Left forelimb (tissue), 1 donor: ENCODE measurements around the gene GNPTAB.

Experiments
- DNase-seq: peaks from one replicate; pipeline ENCODE4 v3.0.0-alpha.2; 2018; ENCODE audit warnings: low spot score

Gene GNPTAB

GRCh38 chr12:101772012-101772775, 58.6 kb downstream of the GNPTAB start:
- no peak for DNase-seq

DNA sequence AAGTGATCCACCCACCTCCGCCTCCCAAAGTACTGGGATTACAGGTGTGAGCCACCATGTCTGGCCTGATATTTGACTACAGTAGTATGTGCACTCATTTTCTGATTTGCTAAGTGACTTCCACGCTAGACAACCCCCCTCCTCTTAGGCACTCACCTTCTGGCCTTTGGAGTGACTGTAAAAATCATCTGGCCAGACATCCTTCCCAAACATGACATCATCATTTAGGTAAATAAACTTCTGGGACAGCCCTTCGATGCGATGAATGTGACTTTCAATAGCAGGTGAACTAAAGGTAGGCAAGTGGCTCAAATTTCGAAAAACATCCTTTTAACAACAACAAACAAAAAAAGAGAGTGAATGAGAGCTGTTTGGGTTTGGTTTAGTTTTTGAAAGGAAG, 60.9 kb downstream of the GNPTAB start:
- no peak for DNase-seq

- no peak for DNase-seq
Observed at GRCh38 chr12:101768781-101769180, 62.0 kb downstream of the GNPTAB start.

GRCh38 chr12:101767537-101767936, 63.2 kb downstream of the GNPTAB start:
- no peak for DNase-seq

DNA sequence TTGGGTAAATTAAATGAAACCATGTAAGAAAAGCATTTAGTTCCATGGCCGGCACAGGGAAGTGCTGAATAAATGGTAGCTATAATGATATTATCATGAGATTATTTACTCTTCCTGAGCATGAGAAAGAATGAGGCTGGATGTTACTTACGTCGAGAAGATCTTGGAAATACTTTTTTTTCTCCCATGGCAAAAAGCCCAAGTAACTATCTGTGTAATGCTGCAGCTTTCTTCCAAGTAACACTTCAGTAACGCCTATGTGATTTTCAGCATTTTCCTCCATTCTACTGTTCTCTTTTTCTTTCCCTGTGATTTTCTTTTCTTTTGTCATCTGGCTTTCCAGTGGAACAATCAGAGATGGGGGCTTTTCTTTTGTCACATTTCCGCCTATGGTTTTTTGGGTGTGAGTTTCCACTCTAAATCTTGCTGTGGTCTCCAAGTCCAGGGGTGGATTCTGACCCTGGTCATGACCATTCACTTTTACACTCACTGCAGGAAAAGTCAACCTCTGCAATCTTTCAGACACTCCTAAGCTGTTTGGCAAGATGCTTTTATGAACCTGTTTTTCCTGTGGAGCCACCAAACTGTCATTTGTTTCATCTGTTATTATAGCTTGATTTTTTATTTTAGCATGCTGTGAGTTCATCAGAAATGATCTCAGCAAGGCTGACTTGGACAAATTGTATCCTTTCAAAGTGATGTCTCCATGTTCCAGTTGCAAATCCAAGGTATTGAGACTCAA, 66.5 kb downstream of the GNPTAB start:
- no peak for DNase-seq

GRCh38 chr12:101763246-101763931, 67.4 kb downstream of the GNPTAB start:
- no peak for DNase-seq

DNA sequence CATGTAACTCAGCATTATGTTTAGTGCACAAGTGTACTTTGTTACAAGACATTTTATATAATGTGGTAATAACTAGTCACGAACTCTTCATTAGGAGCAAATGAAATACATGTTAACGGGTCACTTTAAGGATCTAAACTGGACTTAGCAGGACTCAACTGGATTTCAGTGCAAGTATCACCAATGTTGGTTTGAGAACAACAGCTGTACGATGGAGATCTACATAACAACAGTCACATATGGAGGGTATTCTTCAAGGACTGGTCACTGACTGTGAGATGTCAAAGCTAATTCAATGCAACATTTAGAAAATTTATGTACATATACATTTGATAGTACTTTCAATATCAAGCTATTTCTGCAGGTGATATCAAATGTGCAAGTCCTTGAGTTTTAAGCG, 69.0 kb downstream of the GNPTAB start:
- DNase-seq = no peak

DNA sequence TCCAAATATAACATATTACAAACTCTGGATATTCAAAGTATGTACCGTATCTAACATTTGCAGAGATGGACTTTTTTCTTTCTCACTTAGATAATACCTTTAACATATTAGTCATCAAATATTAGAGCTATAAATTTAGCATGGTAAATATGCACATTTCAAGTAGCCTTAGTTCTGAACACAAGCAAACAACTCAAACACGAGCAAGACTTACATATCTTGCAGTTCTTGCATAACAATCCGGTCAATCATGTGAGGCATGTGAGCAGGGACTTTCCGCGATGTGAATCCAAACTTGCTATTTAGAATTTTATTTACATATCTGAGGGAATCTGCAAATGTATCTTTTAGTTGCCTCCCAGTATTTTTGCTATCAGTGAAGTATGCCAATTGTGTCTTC, 69.4 kb downstream of the GNPTAB start:
- no peak for DNase-seq

GRCh38 chr12:101759396-101760047, 71.2 kb downstream of the GNPTAB start:
- no peak for DNase-seq

DNA sequence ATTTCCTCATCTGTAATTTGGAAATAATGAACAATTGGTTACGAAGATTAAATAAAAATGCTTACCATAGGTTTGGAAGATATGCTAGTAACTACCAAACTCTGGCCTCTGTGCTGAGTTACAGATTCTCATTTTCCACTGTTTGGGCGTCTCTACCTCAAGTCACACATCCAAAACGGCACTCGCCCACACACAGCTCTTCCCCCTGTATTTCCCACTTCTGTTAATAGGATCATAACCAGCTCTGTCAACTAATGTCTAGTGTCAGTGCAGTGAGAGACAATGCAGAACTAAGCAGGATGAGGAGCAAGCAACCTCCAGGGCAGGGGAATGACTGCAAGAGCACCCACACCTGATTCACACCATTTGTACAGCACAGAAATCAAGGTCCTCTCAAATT, 80.6 kb downstream of the GNPTAB start:
- no peak for DNase-seq

- DNase-seq = no peak
Observed at GRCh38 chr12:101749657-101750056, 81.1 kb downstream of the GNPTAB start.

- no peak for DNase-seq
Observed at GRCh38 chr12:101748907-101749306, 81.9 kb downstream of the GNPTAB start.

- DNase-seq = no peak
Observed at GRCh38 chr12:101747697-101748096, 83.1 kb downstream of the GNPTAB start.

DNA sequence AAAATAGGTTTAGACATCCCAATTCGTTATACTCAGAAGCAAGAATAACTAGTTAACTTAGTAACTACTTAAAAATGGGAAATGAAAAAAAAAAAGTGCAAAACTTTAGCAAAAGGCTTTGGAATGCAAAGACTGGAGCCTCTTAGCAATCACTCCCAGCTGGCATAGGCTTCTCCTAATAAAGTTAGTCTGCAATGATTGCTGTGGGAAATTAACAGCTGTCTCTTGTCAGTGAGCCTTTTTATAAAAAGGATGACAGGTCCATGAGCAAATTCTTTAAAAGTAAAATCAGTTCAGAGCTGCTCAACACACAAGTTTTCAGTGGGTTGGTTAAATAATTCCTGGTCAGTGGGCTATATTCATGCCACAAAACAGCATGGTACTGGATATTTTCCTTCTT, 84.1 kb downstream of the GNPTAB start:
- no peak for DNase-seq

- DNase-seq = no peak
Observed at GRCh38 chr12:101746196-101746595, 84.6 kb downstream of the GNPTAB start.

DNA sequence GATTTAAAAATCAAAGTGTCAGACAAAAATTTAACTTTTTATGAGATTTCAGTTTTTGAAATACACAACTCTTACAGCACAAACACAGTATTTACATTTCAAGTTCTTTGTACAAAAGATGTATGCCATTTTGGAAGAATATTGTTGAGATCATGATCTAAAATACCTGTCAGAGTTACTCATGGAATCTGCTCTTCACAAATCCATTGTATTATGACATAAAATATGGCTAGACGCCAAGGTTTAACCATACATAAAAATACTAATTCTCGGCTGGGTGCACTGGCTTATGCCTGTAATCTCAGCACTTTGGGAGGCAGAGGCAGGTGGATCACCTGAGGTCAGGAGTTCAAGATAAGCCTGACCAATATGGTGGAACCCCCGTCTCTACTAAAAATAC, 85.3 kb downstream of the GNPTAB start:
- DNase-seq = no peak

- no peak for DNase-seq
Observed at GRCh38 chr12:101743724-101744472, 86.9 kb downstream of the GNPTAB start.

DNA sequence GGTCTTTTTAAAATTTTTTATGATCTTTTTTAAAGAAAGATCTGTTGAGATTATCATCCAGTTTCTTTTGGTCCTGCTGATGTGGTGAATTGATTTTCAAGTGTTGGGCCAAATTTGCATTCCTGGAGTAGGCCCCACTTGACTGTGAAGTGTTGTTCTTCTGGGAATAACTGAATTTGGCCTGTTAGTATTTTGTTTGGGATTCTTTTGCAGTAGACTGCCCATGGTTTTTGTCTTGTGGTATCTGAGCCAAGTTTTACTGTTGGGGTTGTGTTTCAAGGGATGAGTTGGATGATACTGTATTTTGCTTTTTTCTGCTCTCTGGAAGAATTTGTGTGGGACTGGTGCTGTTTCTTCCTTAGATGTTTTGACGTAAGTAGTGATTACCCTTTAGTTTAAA, 87.5 kb downstream of the GNPTAB start:
- DNase-seq = no peak

DNA sequence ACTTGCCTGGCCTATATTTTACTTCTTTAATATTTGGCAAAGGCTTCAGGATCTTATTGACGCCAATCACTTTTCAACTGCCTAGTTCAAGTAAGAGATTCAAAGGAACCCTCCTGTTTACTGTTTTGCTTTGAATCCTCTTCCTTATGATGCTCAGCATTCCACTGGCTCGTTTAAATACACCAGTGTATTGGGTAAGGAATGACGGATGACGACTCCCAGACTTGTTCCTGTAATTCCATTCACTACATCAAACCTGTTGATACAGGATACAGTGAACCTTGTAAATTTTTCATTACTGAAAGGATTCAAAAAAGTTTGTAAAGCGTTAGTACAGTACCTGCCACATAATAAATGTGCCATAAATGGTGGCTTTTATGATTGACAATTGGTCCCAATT, 89.8 kb downstream of the GNPTAB start:
- no peak for DNase-seq

DNA sequence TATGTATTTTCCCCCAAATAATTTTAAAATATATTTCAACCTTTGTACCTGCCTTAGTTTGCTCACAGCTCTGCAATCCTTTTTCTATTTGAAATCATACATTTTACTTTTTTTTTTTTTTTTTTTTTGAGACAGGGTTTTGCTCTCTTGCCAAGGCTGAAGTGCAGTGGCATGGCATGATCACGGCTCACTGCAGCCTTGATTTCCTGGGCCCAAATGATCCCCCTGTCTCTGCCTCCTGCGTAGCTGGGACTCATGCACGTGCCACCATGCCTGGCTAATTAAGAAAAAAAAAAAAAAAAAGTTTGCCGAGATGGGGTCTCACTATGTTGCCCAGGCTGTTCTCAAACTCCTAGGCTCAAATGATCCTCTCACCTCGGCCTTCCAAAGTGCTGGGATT, 90.2 kb downstream of the GNPTAB start:
- DNase-seq = no peak

DNA sequence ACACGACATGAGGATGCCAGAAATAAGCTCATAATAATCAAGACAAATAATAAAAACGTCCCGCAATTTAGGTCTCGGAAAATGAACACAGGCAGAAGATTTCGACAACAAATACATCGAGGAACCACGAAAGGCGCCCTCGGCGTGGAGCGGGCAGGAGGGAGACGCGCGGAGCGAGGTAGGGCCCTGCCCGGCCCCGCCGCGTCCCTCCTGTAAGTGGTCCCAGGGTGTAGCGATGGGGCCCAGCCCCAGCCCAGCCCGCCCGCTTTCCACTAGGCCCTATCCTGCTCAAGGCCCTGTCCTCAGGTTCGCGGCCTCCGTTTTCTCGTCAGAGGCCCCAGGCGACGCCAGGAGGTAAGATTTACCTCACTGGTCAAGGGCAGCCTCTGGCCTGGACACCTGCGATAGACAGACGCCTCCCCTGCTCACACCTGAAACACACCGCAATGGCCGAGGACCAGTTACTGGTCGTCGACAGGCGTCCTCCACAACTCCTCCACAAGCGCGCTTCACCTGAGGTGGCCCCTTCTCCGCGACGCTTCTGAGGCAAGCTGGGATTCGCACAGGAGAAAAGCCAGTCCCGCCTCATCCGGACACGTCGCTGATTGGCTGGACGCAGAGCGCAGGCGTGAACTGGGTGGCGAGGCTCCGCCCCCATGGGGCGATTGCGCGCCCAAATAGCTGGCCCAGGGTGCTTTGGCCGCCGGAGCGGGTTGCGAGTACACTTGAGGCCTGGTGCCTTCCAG, 91.7 kb downstream of the GNPTAB start, which contains the start of gene SYCP3:
SYCP3 (minus strand) TSS at position 543 of the 746 bp plus-strand sequence. CDS start 1,527 bp downstream, outside the sequence.
- DNase-seq = no peak
